Activated CD4-positive, alpha-beta T cell treated with anti-CD3 and anti-CD28 coated beads for 1 hour (primary cell): ENCODE results near the gene CCR9.
"Not testable (repeated sequence)": the region's sequence is repeated elsewhere in the genome, so short reads cannot be mapped to it uniquely, and the experiment has no call there.

Experiments
- DNase-seq: peaks from one replicate; pipeline ENCODE4 v3.0.0-alpha.2; 2020

Gene CCR9, protein sequence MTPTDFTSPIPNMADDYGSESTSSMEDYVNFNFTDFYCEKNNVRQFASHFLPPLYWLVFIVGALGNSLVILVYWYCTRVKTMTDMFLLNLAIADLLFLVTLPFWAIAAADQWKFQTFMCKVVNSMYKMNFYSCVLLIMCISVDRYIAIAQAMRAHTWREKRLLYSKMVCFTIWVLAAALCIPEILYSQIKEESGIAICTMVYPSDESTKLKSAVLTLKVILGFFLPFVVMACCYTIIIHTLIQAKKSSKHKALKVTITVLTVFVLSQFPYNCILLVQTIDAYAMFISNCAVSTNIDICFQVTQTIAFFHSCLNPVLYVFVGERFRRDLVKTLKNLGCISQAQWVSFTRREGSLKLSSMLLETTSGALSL

DNA sequence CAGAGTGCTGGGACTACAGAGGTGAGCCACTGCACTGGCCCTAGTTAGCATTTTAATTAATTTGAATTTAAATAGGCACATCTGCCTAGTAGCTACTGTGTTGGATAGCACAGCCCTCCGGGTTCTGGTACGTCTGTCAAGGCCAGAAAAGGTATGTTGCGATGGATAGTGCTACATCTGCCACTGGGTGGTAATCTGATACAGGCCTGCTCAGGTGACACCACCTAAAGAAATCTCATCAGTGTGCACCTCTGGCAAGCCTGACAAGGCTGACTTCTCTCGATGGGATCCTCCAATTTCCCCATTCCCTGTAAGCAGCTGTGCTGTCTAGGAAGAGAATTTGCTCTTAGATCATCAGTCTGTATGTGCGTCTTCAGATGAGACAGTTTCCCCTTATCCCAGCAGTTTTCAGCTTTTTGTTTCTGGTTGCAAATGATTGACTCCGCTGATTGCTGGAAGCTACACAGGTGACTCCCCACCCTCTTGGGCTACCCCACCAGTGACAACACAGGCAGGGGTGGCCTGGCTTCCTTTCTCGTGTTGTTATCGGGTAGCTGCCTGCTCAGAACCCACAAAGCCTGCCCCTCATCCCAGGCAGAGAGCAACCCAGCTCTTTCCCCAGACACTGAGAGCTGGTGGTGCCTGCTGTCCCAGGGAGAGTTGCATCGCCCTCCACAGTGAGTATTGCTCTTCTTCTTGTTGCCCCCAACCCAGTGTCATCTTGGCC lies at the start of gene CCR9:
TSS of gene CCR9 (plus strand) at position 565 of the 727 bp plus-strand sequence. CDS start 8,391 bp downstream, outside the sequence.
- DNase-seq: no peak

DNA sequence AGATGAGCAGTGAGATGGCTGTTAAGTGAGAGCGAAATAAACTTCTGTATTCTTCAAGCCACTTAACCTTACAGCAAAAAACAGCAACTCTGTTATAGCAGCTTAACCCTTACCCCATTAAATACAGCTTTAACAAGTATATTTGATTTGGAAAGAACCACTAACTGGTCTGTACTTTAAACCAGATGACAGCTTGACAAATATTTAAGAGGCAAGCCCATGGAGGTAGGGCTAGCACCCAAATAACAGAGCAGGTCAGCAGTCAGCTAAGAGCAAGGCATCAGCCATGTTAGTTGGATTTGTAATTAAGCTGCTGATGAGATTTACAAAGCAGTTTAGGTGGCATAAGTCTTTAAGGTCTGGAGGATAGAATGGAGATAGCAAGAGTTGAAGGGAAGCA lies 47.9 kb upstream of the CCR9 start:
- DNase-seq: no peak

DNA sequence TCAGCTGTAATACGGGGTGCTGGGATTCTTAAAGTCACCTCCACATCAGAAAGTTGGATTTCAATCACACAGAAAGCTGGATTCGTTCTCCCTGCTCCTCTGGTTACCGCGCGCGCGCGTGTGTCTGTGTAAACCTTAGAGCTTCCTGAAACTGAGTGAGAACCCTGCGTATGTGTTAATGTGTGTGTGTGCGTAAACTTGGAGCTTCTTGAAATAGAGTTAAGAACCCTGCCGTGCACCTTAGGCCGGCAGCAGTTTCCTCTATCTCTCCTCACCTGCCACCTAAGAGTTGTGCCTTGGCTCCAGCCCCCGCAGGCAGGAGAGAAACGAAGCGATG lies 45.0 kb upstream of the CCR9 start:
- no peak for DNase-seq

DNA sequence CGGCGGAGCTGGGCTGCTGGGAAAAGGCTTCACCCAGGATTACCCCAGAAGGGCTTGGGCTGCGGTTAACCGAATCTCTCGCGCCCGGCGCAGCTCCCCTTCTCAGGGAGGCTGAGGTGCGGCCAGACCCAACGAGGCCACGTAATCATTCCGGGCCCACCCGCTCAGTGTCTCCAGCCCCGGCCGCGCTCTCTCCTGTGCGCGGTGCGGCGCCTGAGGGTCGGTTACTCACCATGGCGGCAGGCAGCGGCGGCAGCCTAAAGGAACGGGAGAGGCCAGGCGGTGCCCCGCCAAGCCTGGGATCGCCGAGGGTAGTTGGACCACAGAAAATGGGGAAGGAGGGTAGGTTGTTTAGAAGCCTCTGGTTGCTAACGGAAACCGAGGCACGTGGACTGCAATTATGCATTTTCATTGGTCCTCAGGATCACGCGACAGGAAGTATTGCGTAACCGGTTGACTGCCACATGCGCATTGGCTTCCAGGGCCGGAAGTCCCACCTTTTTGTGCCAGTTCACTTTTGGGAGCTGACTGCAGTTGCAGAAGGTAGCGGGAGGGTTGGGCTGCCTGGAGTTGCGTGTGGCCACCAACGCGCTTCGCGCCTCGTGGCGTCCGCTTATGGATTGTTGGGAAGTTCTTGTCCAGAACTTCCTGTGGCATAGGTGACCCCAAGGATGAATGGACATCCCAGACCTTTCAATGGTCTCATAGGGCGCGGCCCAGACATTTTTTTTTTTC lies 44.4 kb upstream of the CCR9 start, which contains the start of gene LZTFL1:
TSS of gene LZTFL1 (minus strand) at position 363 of the 735 bp plus-strand sequence. CDS start at position 235, 128 bp downstream.
- peak; percentile 83 for DNase-seq

DNA sequence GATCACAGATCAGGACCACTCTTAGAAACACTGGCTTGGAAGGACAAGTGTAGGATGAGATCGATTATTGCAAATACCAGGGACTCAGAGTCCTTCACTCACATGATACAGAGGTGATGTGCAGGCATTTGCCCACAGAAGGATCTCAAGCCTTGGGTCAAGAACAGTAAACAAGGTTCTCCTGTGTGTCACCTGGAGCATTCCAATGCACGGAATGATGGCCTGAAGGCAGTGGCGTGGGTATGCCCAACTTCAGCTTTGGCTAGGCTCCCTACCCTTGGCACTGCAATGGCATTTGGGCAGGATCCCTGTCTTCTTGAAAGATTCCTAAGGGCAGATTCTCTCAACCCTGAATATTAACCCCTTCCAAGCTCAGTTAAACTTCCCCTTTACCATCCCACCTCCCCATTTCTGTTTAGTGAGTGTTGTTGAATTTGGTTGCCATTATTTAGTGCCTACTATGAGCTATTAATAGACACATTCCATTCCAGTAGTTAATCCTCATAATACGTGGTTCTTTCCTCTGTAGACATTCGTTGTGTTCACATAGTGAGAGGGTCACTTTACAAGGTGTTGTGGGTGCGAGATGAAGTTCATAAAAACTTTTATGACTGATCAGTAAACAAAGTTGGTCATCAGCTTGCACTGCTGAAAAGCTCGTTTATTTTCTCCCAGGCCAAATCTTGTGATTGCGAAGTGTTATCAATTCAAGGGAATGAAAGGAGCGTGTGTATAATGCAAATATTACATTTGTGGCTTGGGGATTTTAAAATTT lies 43.3 kb upstream of the CCR9 start:
- no peak for DNase-seq

DNA sequence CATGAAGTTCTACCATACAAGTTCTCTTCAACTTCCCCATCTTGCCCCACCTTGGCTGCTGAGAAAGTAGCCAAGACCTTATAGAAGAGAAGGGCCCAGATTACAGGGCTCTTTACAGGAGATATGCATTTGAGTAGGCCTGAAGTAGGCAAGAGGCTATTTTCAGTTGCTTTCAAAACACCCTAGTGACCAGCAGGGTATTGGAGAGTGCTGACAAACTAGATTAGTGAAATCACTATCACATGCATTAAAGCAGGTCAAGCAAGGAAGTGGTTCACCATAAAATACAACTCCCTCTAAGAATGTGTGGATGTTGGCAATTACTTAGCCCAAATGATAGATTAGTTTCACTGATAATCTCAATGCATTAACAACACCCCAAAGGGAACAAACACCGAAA lies 41.7 kb upstream of the CCR9 start:
- no peak for DNase-seq

DNA sequence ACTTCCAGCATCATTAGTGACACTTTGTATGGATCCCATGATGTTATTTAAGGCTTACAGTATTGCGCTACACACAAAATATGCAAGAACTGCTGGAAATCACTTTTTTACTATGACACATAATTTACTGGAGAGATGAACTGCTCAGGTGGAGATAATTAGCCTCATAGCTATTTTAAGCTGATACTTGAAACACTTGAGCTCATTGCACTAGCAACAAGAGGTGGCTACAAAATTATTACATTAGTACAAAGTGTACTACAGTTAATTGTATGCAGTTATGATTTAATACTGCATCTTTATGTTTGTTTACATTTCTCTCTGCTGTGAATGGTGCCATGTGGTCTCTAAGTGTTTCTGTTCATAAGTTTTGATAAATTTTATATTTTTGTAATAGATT lies 38.0 kb upstream of the CCR9 start:
- DNase-seq: no peak

DNA sequence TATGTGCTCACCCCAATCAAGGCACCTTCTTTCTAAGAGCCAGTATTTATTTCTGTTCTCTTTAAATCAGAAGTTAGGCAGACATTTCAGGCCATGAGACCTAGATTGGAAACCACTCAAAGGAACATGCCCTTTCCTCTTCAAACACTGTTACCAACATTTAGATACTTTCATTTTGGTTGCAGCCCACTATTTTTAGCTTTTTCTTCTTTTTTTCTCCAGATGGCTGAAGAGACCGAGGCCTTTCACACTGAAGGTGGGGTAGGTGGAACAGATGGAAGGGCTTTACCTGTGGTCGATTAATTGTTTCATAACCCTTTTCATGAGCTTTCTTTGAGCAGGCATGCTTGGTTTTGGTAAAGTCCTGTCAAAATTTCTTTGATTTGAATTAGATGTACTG lies 33.5 kb upstream of the CCR9 start:
- no peak for DNase-seq

DNA sequence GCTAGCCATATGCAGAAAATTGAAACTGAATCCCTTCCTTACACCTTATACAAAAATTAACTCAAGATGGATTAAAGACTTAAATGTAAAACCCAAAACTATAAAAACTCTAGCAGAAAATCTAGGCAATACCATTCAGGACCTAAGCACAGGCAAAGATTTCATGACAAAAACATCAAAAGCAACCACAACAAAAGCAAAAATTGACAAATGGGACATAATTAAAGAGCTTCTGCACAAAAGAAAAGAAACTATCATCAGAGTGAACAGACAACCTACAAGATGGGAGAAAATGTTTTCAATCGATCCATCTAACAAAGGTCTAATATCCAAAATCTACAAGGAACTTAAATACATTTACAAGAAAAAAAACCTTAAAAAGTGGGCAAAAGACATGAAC lies 30.0 kb upstream of the CCR9 start:
- DNase-seq: not testable (repeated sequence)

DNA sequence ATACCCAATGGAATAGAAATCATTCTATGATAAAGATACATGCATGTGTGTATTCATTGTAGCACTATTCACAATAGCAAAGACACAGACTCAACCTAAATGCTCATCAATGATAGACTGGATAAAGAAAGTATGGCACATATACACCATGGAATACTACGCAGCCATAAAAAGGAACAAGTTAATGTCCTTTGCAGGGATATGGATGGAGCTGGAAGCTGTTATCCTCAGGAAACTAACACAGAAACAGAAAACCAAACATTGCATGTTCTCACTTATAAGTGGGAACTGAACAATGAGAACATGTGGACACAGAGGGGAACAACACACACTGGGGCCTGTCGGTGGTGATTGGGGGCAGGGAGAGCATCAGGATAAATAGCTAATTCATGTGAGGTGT lies 29.3 kb upstream of the CCR9 start:
- not testable (repeated sequence) for DNase-seq

DNA sequence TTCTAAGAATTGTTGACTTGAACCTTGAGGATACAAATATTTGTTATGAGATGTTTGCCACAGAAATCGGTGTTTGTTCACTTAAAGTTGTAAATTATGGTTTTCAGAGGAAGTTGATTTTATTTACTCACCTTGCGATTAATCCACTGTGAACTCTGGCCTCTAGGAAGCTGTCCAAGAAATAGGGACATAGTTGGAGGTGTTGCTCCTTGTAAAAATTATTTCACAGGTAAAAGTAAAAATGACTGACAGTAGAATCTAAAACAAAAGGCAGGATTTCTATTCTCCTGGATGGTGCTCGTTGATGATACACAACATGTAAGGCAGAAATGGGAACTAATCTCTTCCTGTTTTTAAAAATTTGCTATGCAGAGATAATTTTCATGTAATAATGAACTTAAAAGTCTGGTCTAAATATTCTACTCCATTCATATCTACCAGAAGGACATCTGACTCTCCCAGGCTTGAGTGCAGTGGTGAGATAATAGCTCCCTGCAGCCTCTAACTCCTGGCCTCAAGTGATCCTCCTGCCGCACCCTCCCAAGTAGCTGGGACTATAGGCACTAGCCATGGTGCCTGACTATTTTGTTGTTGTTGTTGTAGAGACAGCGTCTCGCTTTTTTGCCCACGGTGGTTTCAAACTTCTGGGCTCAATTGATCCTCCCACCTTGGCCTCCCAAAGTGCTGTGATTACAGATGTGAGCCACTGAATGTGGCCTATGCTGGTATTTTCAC lies 27.4 kb upstream of the CCR9 start:
- no peak for DNase-seq

DNA sequence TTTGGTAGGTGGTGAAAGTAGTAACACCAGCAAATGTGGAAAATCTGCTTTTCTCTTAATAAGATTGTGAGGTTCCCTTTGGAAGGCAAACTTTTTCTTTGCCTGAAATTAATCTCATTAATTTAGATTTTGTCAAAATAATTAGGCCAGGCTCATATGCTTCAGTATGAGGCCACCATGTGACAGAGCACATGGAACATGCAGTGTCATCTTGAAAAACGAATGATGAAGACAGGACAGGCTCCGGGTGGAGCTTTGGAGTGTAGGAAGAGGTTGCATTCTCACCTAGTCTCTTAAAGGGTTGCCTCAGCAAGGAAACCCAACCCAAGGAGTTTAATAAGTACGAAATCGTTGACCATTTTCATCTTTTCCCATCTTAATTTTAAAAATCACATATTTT lies 25.9 kb upstream of the CCR9 start:
- DNase-seq: no peak

DNA sequence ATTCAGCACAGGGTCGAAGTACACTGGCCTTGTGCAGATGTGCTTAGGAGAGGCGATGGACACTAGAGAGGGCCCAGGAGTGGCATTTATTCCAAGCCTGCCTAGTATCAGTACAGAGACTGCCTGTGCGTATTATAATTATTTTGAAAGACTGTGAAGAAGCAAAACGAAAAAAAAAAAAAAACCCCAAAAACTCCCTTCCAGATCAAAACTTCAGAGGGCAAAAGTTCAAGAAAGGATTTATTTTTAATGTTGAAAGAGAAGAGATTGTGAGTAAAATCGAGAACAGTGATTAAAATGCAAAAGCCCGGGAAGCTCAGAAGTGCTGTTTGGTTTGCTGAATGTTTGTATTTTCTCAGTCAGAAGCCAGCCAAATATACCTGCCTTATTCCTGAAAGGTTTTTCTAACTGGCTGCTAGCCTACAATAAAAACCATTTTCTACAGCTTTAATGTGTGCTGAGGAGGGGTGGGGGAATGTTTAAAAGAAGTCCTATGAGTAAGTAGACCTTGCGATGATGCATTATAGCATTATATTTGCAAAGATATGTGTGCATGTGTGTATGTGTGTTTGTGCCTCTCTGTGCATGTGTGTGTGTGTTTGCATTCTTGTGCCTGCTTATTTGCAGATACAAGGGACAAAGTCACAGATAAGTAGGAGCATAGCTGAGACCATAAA lies 25.2 kb upstream of the CCR9 start:
- DNase-seq: no peak

DNA sequence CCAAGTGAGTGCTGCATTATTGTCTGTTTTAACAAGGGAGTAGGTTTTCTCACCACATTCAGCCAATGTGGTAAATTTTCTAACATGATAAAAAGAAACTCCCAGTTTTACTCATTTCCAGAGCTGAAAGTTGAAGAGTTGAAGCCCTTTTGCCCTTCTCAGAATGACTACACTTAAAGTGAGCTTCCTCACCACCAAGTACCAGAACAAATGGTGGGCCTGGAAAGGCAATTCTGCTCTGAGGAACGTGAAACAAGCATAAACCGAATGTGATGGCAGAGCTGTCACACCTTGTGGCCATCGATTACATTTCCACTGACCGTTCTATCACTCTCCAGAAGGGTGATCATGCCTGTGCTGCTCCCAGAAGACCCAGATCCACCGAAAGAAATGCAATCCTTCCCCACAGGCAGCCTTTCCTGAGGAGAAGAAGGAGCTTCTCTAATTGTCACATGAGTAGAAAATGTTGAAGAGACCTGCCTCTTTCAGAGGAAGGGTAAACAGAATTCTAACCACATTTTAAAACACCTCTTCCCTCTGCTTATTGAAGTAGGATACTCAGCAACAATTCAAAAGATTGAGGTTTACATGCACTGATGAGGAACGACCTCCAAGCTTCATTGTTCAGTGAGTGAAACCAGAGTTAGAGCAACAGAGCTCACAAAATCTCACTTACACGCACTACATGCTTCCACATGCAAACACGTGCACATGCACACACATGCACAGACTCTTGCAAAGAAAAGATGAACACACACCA lies 21.4 kb upstream of the CCR9 start:
- no peak for DNase-seq

DNA sequence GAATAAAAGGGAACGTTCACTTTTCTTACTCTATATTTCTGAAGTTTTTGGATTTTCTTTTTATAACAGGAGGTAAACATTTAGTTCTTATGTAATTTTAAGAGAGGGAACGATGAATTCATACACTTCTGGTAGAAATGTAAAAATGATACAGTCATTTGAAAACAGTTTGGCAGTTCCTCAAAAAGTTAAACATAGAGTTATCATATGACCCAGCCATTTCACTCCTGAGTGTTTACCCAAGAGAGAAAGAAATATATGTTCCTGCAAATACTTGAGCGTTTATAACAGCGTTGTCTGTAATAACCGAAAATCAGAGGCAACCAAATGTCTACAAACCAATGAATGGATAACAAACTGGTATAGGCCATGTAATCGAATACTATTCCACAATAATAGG lies 20.8 kb upstream of the CCR9 start:
- no peak for DNase-seq

DNA sequence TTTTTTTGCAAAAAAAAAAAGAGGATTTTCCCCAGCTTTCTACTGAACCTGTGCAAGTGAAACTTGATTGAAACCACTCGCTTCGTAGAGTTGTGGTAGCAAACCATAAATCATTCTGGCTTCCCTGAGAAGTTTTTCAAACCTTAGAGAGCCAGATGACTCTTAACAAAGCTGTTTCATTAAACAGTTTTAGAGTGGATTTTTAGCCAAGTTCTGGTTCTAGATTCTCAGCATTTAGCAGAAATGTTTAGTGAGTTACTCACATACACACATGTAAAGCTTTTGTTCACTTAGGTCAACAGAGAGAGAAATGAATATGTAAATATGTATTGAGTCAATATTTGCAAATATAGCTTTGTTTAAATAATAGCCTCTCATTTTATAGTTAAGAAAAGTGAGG lies 18.1 kb upstream of the CCR9 start:
- DNase-seq: no peak

DNA sequence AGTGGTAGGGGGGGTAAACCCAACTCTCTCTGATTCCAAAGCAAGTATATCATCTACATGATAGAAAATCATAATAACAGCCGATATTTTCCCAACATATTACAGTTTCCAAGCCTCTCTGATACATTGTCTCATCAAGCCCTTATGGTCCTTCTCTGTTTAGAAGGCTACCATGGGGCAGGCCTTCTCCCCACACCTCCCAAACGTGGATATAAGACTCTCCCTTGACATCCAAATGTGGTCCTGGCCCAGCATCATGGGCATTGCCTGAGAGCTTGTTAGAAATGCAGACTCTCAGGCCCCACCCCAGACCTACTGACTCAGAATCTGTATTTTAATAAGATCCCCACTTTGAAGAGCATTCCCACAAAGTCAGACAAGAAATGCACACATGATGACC lies 17.7 kb upstream of the CCR9 start:
- DNase-seq: no peak

DNA sequence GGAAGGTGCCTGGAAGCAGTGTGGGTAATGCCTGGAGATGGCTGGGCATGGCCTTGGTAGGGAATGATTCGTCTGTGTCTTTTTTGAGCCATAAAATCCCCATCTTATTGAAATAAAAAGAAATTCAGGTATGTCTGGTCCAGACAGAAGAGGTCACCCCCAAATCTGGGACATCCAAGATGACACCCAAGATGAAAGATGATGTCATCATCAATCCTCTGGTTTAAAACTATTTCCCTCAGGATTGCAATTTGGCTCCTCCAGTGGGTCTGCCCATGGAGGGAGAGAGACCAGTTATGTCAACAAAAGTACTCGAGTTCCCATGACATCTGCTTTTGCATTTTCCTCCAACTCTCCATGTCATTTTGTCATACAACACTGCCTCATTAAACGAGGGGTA lies 16.7 kb upstream of the CCR9 start:
- no peak for DNase-seq

DNA sequence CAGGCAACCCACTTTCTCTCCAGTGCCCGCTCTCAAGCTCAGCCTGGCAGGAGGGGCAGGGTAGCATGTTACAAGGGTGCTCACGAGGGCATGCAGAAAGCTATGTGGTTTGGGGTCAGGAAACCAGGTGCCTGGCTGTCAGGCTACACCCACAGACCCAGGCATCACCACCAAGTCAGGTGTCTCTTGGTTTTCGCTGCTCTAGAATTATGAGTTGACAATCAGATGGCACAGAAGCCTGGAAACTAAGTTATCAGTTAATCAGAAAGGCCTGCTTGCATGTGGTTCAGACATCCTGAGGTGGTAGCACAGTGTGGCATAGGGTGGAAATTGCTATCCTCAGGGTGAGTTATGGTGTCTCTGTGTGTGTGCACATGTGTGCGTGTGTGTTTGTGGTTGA lies 16.2 kb upstream of the CCR9 start:
- peak; percentile 40 for DNase-seq

DNA sequence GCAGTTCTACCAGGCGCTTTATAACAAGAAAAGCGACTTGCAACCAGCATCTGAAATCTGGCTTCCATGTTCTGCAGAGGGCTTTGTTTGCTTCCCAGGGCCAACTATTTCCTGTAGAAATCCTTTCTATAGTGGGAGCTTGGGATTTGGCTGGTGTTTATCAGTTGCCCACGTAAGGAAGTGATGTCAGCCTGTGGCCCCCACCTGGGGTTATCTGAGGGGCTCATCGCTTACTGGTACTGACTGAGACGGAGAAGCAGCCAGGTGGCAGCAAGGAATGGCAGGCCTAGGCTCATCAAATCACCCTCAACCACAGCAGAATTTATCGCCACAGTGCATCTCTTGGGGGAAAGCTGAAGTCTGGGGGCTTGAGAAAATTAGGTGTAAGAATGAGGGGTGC lies 14.6 kb upstream of the CCR9 start:
- no peak for DNase-seq

DNA sequence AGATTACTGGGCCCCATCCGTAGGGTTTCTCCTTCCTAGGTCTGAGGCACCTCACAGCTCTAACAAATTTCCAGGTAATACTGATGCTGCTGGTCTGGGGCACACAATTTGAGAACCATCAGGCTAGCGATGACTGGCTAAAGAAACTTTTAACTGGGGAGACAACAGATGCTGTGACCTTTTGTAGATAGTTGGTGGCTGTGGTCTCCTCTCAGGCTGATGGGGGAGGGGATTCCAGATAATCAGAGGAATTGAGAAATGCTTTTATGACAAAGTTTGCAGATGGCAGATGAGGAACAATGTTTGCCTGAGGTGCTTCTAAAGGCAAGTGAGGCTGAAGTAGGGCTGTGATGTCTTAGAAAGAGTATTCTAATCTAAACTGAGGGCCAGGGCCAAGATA lies 13.8 kb upstream of the CCR9 start:
- DNase-seq: no peak
